ENCODE results near the gene PALLD. TPM values are rescaled to one million over a fixed set of nuclear protein-coding genes. Genes with fewer than 3 reads are reported as not detected.

Gene PALLD
- total and polyA plus RNA-seq, 2 of the 8 experiments (the other 6 are each of a cell fraction or from before 2014, with no cell fraction given), result 10.5 to 25.0 TPM

GRCh38 chr4:168643796-168644159 is 146.9 kb downstream of the PALLD start:
- no peak overlapping the region for H3K4me2 ChIP-seq (ENCODE audit: insufficient read depth in 1 of 2, low read depth in 2 of 2, low read length in 2 of 2)
- no peak for FAIRE-seq
- TF ChIP-seq TEAD4 (IDR thresholded peaks at IDR 0.05; ENCODE audit: low read depth, low read length) (no peak), CBX5 (IDR thresholded peaks at IDR 0.05; ENCODE audit: low read depth, low read length) (no peak), SIX5 (IDR thresholded peaks at IDR 0.05; ENCODE audit: low read depth, low read length) (no peak), MAX (IDR thresholded peaks at IDR 0.05) (no peak), JUN (IDR thresholded peaks at IDR 0.05; ENCODE audit: low read depth, low read length) (no peak), NRF1 (IDR thresholded peaks at IDR 0.05; ENCODE audit: low read depth, low read length) (no peak), TCF12 (IDR thresholded peaks at IDR 0.05; ENCODE audit: low read depth, low read length) (no peak), GTF2F1 (IDR thresholded peaks at IDR 0.05; ENCODE audit: borderline replicate concordance, low read depth, low read length) (no peak)

More at GRCh38 chr4:168643796-168644159, 146.9 kb downstream of the PALLD start:
- DNase-seq (ENCODE audit: low read depth in 1 of 2, low spot score in 2 of 2), result no peak
- Histone ChIP-seq H3K79me1 (ENCODE audit: low read depth, low read length) (no peaks in the 10 kb centered on the region), H3K14ac (ENCODE audit: insufficient read length) (no peak overlapping the region), H2AK5ac (ENCODE audit: low read depth, low read length) (no peak overlapping the region), H3K27me3 (replicated peaks in 1 of 4; ENCODE audit: control insufficient read depth in 3 of 4, extremely low read depth in 1 of 4, insufficient read depth in 3 of 4, low read length in 3 of 4) (no peaks in the 10 kb centered on the region), H4K91ac (replicated peaks; ENCODE audit: insufficient read length, low read length) (no peak overlapping the region), H2AFZ (ENCODE audit: low read length) (no peak overlapping the region), H3K23ac (ENCODE audit: insufficient read length) (no peak overlapping the region), H3K27ac (ENCODE audit: low read depth, low read length) (no peak overlapping the region), H3K9ac (replicated peaks in 1 of 4; ENCODE audit: extremely low read depth in 1 of 4, low read depth in 3 of 4, low read length in 3 of 4) (no peak overlapping the region), H3K36me3 (ENCODE audit: control insufficient read depth in 2 of 4, insufficient read depth in 4 of 4, low read length in 3 of 4) (no peaks in the 10 kb centered on the region), H3K23me2 (ENCODE audit: low read depth, low read length) (no peaks in the 10 kb centered on the region), H3K18ac (ENCODE audit: extremely low read depth, low read length) (no peak overlapping the region), H2BK12ac (ENCODE audit: low read depth, low read length) (no peak overlapping the region), H4K5ac (ENCODE audit: insufficient read length, low read depth, low read length) (no peak overlapping the region), H3K56ac (replicated peaks; ENCODE audit: insufficient read length, low read depth, low read length) (no peak overlapping the region), H4K20me1 (replicated peaks in 1 of 2; ENCODE audit: control insufficient read depth in 1 of 2, insufficient read depth in 2 of 2, low read length in 2 of 2) (no peaks in the 10 kb centered on the region), H3K9me3 (ENCODE audit: insufficient read depth in 2 of 2, low read depth in 1 of 2, low read length in 1 of 2) (no peaks in the 10 kb centered on the region), H2BK15ac (ENCODE audit: low read length) (no peak overlapping the region), H2BK20ac (ENCODE audit: low read length) (no peak overlapping the region), H2BK120ac (replicated peaks; ENCODE audit: low read depth, low read length) (no peak overlapping the region), H3K79me2 (ENCODE audit: control insufficient read depth in 1 of 2, insufficient read depth in 2 of 2, low read length in 2 of 2) (no peaks in the 10 kb centered on the region), H3K4me3 (ENCODE audit: extremely low read depth in 1 of 4, insufficient read depth in 2 of 4, low read depth in 3 of 4, low read length in 4 of 4) (no peak overlapping the region), H3K4me1 (replicated peaks in 1 of 4; ENCODE audit: control insufficient read depth in 3 of 4, insufficient read depth in 4 of 4, low read length in 3 of 4) (no peaks in the 10 kb centered on the region; a peak in 1 of 7 replicates), H2BK5ac (ENCODE audit: low read depth, low read length) (no peak overlapping the region), H4K8ac (ENCODE audit: extremely low read depth, insufficient read depth, low read length) (no peak overlapping the region), H3K4ac (replicated peaks; ENCODE audit: insufficient read length, low read depth, low read length) (no peak overlapping the region)
- ChIA-PET POLR2A (ENCODE audit: partially characterized antibody) (no interaction called here), CTCF (ENCODE audit: partially characterized antibody) (no interaction called here)
- 88% methylated on average over 3 of the region's 3 CpGs; no CpG with 5 or more reads in 1 of the 2 experiments for WGBS, 2 experiments (ENCODE audit: extremely low coverage in 1 of 2, insufficient coverage in 1 of 2, insufficient read length in 1 of 2, insufficient replicate concordance in 2 of 2, low coverage in 1 of 2, low lambda C conversion rate in 2 of 2, missing lambda C conversion rate in 1 of 2)

All from H1 (cell line).